ENCODE results near the gene LCN12.

LCN12 gene

DNA sequence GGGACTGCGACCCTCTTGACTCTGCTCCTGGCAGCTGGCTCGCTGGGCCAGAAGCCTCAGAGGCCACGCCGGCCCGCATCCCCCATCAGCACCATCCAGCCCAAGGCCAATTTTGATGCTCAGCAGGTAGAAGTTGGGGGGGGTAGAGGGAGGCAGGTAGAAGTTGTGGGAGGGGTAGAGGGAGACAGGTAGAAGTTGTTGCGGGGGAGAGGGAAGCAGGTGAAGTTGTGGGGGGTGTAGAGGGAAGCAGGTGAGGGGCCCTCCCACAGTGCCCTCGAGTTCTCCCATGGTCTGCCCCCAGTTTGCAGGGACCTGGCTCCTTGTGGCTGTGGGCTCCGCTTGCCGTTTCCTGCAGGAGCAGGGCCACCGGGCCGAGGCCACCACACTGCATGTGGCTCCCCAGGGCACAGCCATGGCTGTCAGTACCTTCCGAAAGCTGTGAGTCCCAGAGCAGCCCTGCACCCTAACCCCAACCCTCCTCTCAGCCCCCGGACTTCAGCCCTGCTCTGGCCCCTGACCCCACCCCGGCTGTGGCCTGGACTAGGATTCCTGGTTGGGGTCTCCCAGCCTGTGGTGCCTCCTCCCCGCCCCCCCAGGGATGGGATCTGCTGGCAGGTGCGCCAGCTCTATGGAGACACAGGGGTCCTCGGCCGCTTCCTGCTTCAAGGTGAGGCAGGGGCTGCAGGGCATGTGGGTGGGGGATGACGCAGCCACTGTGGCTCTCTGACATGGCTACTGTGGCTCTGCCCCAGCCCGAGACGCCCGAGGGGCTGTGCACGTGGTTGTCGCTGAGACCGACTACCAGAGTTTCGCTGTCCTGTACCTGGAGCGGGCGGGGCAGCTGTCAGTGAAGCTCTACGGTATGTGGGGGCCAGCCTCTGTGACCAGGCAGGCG lies 6.5 kb upstream of the LCN12 start:
- DNase-seq, result no peak

DNA sequence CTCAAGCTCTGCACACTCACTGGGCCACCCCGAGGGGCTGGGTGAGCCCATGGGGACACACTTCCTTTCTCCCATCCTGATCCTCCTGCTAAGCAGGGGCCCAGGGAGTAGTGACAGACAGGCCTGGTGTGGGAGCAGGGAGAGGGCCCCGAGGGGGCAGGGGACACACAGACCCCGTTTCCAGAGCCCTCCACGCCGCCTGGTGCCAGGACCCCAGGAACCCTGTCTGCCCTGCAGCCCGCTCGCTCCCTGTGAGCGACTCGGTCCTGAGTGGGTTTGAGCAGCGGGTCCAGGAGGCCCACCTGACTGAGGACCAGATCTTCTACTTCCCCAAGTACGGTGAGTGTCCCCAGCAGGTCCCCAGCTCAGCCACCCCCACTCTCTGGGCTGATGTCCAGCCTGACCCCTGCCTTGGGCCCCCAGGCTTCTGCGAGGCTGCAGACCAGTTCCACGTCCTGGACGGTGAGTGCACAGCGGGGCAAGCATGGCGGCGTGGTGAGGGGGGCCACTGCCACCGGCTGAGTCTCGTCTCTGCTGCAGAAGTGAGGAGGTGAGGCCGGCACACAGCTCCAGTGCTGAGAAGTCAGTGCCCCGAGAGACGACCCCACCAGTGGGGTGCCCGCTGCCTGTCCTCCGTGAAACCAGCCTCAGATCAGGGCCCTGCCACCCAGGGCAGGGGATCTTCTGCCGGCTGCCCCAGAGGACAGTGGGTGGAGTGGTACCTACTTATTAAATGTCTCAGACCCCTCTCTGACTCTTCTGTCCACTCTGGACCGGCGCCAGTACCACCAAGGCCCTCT lies 5.6 kb upstream of the LCN12 start:
- no peak for DNase-seq

DNA sequence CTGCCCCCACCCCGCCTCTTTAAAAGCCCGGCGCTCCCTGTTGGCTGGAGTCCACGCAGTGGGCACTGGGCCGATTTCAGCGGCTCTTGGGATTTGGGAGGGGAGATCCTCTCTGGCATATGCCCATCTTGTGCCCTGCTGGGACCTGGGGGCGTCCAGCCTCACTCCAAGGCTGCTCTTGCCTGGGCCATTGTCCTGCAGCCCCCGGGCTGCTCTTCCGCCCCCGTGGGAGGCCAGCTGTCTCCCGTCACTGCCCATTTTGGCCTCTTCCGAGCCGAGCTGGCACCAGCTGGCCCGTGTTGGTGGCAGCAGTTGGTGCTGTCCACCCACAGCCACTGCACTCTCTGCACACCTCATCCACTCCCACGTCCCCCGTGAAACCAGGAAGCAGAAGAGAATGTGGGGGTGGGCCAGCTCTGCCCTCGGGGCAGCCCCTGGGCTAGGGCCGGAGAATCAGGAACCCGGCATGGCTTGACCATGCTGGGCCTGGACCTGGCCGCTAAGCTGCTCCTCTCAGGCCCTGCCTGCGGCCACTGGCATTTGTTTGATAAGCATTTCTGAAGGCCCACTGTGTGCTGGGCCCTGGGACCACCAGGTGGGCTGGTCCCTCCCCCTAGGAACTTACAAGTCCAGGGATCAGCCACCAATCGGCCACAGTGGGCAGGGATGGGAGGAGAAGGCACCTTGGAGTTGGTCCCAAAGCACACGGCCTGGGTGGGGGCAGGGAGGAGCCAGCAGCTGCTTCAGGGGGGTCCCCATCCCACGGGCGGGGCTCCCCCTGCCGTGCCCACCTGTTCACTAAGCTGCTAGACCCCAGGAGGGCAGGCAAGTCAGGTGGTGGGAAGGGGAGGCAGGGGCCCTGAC lies 4.8 kb upstream of the LCN12 start:
- DNase-seq, result no peak

DNA sequence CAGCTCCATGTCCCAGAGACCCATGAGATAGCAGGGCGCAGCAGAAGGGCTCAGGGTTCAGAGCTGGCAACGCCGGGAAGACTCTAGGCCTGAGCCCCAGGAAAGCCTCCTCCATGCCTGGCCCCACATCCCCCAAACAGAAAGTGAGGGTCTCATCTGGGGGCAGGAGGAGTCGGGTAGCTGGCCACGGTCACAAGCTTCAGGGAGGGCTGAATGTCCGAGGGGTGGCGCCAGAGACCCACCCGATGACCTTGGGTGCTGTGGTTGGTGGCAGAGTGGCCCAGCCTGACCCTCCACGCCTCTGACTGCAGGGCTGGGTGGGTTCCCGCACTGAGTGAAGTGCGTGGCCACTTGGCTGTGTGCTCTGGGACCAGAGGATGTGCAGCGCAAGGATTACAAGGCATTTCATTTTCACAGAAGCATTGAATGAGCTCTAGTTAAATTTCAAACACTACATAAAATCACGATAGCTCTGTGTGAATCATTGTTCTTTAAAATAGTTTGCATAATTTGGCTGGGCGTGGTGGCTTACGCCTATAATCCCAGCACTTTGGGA lies 4.0 kb upstream of the LCN12 start:
- peak; percentile 32 for DNase-seq

DNA sequence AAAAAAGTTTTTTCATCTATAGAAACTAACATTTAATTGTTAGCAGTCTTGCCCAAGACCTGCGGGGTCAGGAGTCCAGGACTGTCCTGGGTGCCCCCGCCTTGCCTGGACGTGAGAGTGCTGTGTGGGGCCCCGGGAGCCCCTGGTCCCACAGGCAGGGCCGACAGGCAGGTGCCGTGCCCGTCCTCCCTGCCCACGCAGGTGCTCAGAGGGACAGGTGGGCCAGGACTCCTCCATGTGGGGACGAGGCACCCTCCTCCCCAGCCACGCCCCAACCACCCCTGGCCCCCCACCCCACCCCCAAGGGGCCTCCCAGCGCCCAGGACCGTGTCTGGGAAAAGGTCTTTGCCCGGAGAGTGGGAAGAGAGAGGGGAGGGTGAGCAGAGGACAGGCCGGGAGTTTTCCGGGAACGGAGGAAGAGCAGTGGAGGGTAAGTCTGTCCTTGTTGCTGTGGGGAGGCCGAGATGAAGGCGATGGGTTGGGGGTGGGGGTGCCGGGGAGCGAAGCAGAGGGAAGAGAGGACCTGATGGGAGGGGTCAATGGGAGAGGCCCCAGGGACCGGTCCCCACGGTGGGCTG lies 2.7 kb upstream of the LCN12 start:
- DNase-seq, result no peak

DNA sequence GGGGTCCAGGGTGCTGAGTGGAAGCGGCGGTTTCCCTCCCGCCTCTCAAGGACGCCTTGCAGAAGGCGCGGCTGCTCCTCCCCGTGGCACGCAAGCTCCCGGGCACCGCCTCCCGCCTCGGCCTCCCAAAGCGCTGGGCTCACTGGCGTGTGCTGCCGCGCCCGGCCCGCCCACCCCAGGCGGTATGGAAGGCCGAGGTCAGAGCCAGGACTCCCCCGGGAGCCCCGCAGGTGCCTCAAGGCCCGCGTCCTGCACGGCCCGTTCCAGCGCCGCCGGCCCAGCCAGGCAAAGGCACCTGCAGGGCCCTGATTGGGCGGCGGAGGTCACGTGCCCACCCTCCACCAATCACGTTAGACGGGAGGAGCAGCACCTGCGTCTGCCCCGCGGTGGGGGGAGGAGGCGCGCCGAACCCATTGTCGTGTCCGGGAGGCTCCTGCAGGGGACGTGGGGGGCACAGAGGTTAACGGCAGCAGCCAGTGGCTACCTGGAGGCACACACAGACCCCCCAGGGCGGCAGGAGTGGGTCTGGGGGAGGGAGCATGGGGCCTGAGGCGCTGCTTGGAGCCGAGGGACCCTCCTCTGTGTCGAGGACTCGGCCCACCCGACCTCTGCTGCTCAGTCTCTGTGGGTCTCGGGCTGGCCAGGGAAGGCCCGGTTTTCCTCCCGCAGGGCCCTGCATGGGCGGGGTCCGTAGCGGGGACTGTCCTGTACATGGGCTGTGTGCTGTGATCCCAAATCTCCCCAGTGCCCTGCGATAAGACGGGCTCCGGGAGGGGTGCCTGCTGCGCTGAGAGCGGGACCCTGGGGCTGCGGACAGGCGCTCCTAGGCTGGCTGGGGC lies 2.0 kb upstream of the LCN12 start:
- peak; percentile 75 for DNase-seq

DNA sequence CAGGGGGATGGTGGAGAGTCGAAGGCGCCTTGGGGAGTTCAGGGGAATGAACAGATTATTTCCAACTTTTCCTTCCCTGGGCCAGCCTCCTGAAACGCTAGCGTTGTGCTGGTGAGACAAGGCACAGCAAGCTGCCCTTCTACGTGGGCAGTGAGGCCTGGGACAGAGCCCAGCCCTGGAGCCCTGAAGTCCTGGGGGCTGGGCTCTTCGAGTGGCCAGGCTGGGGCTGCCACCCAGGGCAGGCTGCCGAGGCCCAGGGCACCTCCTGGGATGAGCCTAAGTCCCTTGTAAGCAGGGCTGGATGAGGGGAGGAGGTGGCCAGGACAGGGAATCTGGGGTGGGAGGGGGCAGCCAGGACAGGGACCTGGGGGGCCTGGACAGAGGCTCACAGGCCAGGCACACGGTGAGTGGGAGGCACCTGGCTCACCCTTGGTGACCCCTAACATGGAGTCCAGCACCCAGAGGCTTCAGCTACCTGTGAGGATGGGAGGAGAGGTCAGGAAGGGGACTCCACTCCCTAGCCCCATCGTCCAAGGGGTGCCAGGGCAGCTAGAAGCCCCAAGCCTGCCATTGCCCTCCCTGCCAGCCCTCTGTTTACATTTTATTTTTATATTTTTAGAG lies 1.3 kb upstream of the LCN12 start:
- no peak for DNase-seq

DNA sequence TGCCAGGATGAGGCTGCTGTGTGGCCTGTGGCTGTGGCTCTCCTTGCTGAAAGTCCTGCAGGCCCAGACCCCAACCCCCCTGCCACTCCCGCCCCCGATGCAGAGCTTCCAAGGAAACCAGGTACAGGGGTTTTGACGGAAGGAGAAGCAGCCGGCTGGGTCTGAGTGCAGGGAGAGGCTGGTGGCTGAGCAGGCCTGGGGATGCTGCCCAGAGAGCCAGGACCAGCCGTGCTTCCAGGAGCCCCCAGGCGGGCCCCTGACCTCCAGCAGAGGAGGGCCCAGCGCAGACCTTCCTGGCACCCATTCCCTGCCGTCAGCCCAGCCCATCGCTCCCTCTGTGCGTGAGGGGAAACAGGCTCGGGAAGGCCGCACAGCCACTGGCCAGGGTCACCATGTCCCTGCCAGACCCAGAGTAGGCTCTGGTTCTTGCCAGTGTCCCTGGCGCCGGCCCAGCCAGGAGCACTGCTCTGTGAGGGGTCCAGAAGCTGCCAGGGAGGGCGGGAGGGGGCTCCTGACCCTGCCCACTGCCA lies 313 bp downstream of the LCN12 start:
- DNase-seq, result no peak

DNA sequence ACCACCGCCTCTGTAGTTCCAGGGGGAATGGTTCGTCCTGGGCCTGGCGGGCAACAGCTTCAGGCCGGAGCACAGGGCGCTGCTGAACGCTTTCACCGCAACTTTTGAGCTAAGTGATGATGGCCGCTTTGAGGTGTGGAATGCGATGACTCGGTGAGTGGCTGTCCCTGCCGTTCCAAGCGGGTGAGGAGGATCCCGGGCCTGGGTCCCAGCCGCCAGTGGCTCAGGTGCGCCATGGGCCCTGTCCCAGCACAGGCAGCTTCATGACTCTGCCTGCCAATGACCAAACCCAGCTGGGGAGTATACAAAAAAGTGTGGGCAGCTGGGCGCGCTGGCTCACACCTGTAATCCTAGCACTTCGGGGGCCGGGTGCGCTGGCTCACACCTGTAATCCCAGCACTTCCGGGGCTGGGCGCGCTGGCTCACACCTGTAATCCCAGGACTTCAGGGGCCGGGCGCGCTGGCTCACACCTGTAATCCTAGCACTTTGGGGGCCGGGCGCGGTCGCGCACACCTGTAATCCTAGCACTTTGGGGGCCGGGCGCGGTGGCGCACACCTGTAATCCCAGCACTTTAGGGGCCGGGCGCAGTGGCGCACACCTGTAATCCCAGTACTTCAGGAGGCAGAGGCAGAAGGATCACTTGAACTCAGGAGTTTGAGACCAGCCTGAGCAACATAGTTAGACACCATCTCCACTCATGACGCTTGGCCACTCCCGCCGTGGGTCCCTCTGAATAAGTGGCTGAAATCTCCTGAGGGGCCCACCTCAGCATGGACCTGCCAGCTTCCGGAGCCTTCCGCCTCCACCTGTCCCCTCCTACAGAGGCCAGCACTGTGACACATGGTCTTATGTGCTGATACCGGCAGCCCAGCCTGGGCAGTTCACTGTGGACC lies 1.1 kb downstream of the LCN12 start:
- DNase-seq, result no peak

DNA sequence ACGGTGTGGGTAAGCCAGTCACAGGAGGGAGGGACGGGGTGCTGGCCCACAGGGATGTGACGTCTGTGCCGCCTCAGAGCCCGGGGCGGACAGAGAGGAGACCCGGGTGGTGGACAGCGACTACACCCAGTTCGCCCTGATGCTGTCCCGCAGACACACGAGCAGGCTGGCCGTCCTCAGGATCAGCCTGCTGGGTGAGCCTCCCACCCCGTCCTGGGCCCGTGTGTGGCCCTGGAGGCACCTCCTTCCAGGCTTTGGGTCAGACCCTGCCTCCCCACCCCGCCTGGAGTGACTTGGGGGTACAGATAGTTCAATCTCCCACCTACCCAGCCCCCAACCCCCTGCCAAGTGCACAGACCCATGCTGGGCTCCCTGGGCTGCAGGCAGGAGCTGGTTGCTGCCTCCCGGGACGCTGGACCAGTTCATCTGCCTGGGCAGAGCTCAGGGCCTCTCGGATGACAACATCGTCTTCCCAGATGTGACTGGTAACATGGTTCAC lies 1.7 kb downstream of the LCN12 start:
- DNase-seq, result no peak

DNA sequence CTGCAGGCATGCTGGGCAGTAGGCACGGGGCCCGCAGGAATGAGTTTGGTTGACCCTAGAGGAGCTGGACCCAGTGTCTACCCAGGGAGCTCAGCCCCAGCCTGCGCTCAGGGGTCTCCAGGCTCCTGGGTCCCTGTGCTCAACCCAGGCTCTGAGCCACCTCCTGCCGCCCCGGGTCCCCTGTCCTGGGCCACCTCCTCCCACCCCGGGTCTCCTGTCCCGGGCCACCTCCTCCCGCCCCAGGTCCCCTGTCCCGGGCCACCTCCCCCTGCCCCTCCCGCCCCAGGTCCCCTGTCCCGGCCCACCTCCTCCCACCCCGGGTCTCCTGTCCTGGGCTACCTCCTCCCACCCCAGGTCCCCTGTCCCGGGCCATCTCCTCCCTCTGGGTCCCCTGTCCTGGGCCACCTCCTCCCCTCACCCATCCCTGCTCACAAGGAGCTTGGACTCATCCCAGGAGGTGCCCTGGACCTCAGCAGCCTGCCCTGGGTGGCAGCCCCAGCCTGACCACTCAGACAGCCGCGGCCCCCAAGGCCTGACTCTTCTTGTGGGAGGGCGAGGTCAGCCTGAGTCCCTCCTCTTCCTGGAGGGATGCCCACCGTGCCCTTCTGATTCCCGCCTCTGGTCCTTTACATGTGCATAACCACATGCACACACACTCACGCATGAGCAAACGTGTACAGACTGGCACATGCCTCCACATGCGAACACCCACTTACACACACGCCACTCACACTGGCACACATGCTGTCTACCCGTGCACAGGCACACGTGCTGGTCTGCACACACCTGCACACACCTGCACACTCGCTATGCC lies 2.4 kb downstream of the LCN12 start:
- no peak for DNase-seq

DNA sequence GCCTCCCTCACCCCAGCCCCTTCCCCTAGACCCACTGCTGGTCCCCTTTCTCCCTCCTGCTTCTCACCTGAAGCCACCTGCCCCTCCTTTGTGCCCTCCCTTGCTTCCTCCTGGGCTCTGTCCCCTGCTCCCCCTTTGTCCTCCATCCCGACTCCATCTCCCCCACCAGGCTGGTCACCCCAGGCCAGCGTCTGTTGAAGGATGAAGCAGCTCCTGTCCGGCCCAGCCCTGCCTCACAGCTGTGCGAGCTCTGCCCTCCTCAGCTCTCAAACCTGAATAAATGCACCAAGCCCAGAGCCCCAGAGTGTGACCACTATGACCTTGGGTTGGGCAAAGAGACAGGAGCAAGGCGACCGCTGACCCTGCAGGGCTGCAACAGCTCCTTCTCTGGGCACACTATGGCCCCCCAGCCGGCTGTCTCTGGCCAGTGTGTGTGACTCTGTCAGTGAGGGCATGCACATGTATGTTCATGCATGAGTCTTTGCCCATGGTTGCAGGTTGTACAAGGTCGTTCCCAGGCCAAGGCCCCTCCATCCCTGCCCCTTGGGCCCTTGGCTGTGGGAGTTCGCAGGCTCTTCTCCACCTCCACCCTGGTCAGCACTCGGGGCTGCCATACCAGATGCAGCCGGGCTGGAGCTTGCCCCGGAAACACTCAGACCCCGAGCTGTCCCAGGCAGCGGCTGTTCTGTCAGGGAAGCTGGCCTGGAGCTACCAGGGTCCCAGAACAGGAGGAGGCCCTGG lies 3.3 kb downstream of the LCN12 start:
- no peak for DNase-seq

DNA sequence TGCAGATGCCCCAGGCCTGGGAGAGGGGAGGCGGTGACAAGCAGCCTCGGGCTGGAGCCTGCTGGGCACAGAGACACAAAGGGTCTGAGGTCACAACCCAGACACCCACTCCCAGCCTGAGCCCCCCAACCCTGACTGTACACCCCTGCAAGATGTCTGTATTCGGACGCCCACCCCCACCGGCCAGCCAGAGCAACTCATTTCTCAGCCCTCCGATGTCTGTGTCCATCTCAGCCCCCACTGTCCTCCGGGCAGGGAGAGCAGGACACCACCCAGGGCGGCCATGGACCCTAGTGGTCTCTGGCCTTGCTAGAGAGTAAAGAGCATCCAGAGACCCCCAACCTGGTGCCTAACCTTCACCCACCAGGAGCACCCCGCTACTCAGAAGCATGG lies 3.9 kb downstream of the LCN12 start:
- DNase-seq, result no peak

DNA sequence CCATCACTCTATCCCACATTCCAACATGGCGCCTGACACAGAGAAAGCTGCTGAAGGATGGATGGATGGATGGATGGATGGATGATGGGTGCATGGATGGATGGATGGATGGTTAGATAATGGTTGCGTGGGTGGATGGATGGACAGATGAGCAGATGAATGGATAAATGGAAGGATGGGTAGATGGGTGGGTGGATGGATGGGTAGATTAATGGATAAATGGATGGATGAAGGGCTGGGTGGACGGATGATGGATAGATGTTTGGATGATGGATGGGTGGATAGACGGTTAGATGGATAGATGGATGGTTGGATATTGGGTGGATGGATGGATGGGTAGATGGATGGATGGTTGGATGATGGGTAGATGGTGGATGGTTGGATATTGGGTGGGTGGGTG lies 4.5 kb downstream of the LCN12 start:
- DNase-seq, result no peak

DNA sequence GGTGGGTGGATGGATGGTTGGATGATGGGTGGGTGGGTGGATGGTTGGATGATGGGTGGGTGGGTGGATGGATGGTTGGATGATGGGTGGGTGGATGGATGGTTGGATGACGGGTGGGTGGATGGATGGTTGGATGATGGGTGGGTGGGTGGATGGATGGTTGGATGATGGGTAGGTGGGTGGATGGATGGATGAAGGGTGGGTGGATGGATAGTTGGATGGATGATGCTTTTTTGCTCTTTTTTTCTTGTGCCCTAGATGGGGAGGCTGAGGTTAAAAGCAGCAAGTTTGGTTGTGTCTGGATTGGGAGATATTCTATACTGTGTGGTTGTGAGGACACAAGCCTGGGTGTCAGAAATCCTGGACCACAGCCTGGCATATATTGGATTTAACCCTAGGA lies 5.4 kb downstream of the LCN12 start:
- no peak for DNase-seq

DNA sequence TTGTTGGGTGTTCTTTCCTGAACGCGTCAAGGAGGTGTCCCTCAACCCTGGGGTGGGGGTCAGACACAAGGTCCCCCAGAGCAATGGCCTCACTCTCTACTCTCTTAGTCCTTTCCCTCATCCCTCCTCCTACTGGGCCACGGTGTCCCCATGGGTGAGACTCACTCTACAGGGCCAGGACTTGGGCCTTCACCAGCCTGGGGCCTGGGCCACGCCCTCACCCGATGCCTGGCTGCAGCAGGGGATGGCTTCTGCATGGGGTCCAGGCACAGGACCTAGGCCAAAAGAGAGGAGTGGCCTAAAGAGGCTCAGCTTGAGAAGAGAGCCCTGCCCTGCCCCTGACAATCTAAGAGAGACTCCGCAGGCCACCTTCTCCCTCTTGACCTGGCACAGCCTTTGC lies 5.8 kb downstream of the LCN12 start:
- DNase-seq, result no peak

DNA sequence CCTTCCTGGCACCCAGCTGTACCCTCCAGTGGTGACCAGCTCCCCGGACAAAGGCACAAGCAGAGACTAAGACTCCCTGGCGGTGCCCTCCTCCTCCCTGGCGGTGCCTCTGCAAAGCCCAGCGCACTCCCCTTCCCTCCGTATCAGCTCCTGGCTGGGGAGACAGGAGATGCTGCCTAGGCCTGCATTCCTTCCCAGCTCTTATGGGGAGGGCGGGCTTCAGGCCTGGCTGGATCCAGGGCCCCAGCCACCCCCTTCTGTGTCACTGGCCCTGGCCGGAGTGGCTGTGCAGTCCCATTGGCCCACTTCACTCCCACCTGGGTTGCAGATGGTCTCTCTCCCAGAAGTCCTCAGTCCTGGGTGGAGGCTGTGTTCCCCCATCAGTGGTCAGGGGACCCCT lies 6.4 kb downstream of the LCN12 start:
- no peak for DNase-seq

Data from fibroblast of skin of scalp (primary cell).